Measurements from ENCODE around the gene NCDN.

DNA sequence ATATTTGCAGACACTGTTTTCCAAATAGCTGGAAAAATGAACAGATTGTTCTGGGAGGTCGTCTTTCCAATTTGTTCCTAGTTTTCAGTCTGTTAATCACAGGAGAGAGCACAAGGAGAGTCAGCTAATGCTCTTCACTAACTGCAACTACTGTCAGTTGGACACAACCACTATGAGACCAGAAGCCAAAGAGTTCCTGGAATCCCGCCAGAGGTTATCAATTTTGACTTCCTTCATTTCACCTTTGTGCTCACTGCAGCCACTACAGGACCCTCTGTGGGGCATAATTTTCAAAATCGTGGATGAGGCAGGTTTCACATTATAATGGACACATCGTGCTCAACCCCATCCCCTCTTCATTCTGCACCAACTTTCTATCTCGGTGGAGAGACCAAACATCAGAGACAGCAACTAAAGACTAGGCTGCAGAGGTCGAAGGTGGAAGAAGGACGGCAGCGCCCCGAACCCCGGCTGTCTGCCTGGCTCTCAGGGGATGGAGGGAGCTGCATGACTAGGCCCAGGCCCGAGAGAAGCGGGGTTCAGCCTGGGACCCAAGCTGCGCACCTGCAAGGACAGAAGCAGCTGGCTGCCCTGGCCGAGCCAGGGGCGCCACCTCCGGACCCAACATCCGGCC, 998 bp upstream of the NCDN start:
- TF ChIP-seq, protein P1, sequence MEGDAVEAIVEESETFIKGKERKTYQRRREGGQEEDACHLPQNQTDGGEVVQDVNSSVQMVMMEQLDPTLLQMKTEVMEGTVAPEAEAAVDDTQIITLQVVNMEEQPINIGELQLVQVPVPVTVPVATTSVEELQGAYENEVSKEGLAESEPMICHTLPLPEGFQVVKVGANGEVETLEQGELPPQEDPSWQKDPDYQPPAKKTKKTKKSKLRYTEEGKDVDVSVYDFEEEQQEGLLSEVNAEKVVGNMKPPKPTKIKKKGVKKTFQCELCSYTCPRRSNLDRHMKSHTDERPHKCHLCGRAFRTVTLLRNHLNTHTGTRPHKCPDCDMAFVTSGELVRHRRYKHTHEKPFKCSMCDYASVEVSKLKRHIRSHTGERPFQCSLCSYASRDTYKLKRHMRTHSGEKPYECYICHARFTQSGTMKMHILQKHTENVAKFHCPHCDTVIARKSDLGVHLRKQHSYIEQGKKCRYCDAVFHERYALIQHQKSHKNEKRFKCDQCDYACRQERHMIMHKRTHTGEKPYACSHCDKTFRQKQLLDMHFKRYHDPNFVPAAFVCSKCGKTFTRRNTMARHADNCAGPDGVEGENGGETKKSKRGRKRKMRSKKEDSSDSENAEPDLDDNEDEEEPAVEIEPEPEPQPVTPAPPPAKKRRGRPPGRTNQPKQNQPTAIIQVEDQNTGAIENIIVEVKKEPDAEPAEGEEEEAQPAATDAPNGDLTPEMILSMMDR (conservative IDR thresholded peaks at IDR 0.05; ENCODE audit: low read depth, low read length) = no peak
- no peak for TF ChIP-seq EZH2 (IDR thresholded peaks at IDR 0.05; ENCODE audit: borderline replicate concordance, low read depth, low read length, poor library complexity, severe bottlenecking)

Measured in A673 (cell line).